T-helper 22 cell (primary cell): ENCODE measurements around the gene NCOA3.
"Not testable (repeated sequence)": the region's sequence is repeated elsewhere in the genome, so short reads cannot be mapped to it uniquely, and the experiment has no call there.

Source experiments
- DNase-seq: peaks from one replicate; pipeline ENCODE4 v3.0.0-alpha.2; 2020; ENCODE audit warnings: low read depth

Gene NCOA3

DNA sequence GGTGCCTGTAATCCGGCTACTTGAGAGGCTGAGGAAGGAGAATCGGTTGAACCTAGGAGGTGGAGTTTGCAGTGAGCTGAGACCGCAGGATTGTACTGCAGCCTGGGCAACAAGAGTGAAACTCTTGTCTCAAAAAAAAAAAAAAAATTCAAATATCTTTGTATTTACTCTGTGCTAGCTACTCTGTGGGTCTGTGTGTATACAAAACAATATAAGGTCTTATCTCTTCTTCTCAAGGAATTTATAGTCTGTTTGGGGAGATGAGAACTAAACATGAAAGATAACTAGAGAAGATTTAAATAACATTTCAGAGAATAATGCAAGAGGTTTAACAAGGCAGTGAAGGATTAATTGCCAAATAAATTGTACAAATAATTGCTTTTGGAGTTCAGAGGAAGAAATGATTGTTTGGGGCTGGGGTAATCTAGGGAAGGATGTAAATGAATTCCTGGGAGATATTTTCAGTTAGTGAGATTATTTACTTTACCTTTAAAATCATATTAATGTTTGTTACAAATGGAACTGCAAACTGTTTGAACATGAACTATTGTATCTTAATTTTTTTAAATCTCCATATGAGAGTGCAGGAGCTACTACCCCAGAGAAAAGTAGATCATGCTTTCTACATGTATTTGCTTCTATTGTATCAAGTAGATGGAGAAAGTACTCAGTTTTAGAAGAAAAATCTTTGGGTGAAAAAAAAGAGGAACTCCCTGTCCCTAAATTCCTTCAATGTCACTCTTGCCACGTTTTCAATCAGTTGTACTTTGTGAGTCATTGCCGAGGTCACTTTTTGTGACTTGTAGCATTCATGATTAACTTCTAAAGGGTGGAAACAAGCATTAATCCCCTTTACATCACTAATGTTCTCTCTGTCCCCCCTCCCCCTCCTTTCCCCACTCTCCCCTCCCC is 39.0 kb downstream of the NCOA3 start:
- DNase-seq: no peak

DNA sequence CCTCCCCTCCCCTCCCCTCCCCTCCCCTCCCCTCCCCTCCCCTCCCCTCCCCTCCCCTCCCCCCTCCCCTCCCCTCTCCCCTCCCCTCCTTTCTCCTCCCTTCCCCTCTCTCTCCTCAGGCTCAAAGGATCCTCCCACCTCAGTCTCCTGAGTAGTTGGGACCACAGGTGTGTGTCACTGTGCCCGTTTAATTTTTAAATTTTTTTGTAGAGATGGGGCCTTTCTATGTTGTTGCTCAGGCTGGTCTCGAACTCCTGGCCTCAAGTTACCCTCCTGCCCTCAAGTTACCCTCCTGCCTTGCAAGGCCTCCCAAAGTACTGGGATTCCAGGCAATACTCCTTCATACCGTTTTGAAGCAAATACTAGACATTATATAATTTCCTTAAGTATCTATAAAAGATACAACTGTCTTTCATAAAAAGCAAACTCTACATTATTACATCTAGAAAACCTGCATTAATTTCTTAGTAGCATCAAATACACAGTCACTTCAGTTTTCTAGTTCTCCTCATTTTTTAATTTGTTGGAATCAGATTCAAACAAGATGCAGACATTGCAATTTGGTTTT is 39.8 kb downstream of the NCOA3 start:
- DNase-seq: no peak

DNA sequence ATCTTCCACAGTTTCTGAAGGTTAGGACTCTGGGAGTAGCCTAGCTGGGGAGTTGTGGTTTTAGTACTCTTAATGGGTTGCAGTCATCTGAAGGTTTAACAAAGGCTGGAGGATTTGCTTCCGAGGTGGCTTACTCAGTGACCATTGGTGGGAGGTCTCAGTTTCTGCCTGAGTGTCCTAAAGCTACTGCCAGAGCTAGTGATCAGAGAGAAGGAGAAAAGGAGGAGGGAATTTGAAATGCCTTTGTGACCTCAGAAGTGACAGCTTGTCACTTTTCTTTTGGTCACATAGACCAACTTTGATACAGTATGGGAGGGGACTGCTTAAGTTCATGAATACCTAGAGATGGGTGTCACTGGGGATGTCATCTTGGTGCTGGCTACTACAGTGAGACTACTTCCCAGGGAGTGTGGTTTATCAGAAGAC is 41.3 kb downstream of the NCOA3 start:
- no peak for DNase-seq

DNA sequence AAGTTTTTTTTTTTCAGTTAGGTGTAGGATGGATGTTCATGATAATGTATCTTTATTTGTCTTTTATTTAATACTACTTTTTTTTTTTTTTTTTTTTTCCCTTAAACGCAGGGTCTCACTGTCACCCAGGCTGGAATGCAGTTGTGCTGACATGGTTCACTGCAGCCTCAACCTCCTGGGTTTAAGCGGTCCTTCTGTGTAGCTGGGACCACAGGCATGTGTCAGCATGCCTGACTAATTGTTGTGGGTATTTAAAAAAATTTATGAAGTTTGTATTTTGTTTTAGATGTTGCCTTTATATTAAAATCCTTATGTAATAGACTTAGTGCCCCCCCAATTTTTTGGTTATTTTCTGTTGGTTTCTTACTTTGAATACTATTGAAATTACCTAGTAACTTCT is 42.6 kb downstream of the NCOA3 start:
- no peak for DNase-seq

DNA sequence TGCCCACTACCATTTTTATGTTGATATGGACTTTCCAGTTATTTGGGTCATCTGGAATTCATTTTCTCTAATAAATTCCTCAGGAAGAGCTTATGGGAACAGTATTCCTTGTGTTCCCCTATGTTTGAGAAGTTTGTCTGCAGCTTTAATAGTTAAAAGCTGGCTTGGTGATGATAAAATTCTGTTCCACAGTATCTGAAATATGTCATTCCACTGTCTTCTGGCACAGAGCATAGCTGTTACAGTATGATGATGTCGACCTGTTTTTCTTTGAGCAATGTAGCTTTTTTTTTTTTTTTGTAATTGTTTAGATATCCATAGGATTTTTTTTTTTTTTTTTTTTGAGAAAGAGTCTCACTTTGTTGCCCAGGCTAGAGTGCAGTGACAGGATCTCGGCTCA is 43.2 kb downstream of the NCOA3 start:
- no peak for DNase-seq

DNA sequence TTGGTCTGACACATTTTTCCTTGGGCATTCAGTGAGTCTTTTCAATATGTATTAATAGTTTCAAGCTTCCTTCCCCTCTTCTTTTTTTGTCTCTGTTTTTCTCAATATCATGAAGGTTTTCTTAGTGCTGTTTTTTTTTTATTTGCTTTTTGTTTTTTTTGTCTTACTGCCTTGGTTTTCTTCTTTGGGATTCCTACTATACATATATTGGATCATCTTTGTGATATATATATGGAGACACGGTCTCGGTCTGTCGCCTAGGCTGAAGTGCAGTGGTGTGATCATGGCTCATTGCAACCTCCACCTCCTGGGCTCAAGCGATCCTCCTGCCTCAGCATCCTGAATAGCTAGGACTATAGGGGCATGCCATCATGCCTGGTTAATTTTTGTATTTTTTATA is 43.8 kb downstream of the NCOA3 start:
- DNase-seq: no peak

DNA sequence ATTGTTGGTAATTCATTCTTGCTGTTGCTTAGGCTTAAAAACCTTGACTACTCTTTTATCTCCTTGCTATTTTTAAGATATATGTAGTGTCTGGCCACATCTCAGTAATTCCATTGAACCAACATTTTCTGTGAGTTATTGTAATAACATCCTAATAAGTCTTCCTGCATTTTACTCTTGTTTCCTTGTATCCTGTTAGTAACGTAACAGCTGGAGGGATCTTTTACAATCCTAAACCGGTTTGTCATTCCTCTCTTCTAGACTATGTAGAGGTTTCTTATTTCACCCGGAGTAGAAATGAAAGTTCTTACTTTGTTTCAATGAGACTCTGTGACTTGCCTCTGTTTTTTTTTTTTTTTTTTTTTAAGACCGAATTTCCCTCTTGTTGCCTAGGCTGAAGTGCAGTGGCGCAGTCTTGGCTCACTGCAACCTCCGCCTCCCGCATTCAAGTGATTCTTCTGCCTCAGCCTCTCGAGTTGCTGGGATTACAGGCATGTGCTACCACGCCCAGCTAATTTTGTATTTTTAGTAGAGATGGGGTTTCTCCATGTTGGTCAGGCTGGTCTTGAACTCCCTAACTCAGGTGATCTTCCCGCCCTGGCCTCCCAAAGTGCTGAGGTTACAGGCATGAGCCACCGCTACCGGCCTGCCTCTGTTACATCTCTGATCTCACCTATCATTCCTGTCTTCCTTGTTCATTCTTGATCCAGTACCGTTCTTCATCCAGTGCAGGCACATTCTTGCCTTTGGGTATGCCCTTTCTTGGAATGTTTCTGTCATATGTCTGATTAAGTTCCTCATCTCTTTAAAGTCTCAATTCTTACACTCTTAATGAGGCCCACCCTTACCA is 44.7 kb downstream of the NCOA3 start:
- no peak for DNase-seq

DNA sequence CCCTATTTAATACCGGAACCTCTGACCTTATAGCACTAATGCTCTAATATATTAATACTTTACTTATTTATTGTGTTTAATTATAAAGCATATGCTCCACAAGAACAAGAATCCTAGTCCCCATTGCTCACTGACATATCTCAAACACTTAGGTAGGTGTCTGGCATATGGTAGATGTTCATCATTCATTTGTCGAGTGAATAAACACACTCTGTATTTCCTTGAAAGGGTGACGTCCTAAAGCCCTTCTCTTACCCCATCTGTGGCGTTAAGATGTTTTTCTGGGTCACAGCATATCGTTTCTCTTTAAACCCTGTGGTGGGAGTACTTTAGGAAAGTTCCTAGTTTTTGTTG is 45.3 kb downstream of the NCOA3 start:
- no peak for DNase-seq

DNA sequence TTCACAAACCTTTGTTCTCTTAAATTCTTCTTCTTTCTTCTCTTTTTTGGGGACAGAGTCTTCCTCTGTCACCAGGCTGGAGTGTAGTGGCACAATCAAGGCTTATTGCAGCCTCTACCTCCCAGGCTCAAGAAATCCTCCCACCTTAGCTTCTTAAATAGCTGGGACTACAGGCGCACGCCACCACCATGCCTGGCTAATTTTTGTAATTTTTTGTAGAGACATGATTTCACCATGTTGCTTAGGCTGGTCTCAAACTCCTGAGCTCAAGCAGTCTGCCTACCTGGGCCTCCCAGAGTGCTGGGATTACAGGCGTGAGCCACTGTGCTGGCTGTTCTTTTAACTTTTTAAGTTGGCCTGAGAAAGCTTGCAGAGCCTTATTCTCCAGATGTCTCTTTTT is 48.0 kb downstream of the NCOA3 start:
- DNase-seq: no peak

DNA sequence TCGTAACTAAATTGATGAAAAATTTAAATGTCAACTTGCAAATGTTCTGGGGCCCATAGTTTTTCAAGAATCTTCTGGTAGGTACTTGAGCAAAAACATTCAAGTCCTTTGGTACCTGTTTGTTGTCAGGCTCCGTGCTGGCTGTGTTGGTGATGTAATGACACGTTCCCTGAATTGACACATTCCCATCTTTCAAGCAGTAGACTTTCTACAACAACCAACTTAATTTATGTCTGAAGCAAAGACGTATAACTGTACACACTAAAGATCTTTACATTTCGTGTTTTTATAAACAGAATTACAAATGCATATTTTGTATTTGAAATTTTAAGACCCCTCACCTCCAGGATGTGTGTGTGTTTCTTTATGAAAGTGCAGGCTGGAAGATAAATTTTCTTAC is 49.5 kb downstream of the NCOA3 start:
- no peak for DNase-seq

DNA sequence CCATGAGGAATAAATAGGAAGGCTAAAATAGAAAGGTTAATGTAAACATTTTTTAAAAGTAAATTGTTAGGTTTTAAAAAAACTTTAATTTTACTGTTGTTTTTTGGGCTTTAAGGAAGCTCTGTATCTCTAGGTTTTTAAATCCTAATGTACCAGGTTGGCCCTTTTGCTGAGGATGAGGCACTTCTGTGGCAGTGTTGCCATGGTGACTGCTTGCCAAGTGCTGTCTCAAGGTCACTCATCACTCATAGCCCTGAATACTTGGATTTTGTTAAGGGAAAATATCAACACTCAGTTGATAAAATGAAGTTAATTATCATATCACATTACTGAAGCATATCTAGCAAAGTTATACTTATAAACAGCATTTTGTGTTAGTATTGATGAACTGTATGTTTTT is 50.2 kb downstream of the NCOA3 start:
- DNase-seq: no peak

DNA sequence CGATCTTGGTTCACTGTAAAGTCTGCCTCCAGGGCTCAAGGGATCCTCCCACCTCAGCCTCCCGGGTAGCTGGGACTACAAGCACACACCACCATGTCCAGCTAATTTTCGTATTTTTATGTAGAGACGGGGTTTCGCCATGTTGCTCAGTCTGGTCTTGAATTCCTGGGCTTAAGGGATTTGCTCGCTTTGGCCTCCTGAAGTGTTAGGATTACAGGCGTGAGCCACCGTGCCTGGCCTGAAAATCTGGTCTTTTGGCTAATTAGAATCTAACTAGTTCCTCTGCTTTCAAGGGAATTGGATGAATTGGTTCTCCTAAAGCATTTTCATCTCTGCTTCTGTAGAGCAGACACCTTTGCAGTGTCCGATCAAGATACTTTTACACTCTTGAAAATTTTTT is 51.3 kb downstream of the NCOA3 start:
- DNase-seq: no peak

DNA sequence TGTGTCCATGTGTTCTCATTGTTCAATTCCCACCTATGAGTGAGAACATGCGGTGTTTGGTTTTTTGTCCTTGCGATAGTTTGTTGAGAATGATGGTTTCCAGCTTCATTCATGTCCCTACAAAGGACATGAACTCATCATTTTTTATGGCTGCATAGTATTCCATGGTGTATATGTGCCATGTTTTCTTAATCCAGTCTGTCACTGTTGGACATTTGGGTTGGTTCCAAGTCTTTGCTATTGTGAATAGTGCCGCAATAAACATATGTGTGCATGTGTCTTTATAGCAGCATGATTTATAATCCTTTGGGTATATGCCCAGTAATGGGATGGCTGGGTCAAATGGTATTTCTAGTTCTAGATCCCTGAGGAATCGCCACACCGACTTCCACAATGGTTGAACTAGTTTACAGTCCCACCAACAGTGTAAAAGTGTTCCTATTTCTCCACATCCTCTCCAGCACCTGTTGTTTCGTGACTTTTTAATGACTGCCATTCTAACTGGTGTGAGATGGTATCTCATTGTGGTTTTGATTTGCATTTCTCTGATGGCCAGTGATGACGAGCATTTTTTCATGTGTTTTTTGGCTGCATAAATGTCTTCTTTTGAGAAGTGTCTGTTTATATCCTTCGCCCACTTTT is 52.0 kb downstream of the NCOA3 start:
- DNase-seq: not testable (repeated sequence)

DNA sequence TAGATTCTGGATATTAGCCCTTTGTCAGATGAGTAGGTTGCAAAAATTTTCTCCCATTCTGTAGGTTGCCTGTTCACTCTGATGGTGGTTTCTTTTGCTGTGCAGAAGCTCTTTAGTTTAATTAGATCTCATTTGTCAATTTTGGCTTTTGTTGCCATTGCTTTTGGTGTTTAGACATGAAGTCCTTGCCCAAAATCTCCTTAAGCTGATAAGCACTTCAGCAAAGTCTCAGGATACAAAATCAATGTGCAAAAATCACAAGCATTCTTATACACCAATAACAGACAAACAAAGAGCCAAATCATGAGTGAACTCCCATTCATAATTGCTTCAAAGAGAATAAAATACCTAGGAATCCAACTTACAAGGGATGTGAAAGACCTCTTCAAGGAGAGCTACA is 52.6 kb downstream of the NCOA3 start:
- not testable (repeated sequence) for DNase-seq

DNA sequence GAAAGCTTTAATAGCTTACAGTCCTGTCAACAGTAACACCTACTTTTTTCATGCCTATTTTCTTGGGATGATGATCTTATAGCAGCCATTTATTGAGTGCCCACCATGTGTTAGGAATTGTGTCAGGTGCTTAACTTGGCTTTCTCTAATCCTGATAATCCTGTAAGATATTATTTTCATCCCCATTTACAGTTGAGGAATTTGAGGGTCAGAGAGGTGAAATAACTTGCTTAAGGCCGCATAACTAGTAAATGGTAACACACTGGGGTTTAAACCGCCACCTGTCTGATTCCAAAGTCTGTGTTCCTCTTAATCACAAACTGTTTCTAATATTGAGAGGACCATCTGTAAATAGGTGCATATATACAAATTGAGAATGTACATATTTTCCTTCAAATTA is 55.5 kb downstream of the NCOA3 start:
- no peak for DNase-seq

DNA sequence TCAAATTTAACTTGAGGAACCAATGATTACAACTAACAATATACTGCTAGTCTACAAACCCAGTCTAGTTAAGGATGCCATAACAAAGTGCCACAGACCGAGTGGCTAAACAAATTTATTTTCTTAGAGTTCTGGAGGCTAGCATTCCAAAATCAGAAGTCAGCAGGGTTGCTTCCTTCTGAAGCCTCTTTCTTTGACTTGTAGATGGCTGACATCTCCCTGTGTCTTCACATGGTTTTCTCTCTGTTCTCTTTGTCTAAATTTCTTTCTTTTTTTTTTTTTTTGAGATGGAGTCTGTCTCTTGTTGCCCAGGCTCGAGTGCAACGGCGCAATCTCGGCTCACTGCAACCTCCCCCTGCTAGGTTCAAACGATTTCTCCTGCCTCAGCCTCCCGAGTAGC is 56.1 kb downstream of the NCOA3 start:
- DNase-seq: no peak

DNA sequence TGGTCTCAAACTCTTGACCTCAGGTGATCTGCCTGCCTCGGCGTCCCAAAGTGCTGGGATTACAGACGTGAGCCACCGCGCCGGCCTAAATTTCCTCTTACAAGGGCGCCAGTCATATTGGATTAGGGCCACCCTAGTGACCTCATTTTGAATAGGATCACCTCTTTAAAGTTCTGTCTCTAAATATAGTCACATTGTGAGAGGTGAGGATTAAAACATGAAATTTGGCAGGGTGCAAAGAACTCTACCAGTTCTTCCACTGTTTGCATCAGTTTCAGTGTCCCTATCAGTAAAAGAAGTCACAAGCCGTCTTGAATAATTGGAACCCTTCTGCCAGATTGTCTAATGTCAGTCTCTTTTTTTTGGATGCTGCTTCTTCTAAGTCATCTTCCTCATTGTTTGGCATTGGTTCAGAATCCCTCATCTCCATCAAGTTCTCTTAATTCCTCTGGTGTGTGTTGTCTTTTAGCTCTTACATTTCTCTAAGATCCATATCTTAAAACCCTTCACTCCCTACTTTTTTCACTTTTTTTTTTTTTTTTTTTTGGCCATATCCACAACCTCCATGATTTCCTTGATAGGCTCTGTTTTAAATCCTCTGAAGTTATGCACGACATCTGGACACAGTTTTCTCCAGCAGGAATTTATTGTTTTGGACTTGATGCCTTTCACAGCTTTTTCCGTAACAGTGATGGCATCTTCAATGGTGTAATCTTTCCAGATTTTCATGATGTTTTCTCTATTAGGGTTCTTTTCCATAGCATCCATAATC is 56.8 kb downstream of the NCOA3 start:
- DNase-seq: no peak

DNA sequence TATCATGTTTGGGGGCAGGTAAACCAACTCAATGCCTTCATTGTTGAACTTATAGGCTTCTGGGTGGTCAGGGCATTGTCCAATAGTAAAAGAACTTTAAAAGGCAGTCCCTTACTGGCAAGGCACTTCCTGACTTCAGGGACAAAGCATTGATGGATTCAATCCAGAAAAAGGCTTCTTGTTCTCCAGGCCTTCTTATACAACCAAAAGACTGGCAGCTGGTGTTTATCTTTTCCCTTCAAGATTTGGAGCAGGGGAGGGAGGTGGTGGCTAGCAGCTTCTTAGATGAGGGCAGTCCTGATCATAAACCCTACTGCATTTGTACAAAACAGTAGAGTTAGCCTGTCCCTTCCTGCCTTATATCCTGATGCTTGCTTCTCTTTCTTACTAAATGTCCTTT is 57.5 kb downstream of the NCOA3 start:
- no peak for DNase-seq

DNA sequence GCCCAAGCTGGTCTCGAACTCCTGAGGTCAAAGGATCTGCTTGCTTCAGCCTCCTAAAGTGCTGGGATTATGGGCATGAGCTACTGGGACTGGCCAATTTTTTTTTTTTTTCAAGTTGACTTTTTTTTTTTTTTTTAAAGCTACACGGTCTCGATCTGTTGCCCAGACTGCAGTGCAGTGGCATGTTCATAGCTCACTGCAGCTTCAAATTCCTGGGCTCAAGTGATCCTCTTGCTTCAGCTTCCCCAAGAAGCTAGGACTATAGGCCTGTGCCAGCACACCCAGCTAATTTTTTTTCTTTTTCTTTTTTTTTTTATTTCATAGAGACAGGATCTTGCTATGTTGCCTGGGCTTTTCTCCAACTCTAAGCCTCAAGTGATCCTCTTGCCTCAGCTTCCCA is 59.5 kb downstream of the NCOA3 start:
- no peak for DNase-seq

DNA sequence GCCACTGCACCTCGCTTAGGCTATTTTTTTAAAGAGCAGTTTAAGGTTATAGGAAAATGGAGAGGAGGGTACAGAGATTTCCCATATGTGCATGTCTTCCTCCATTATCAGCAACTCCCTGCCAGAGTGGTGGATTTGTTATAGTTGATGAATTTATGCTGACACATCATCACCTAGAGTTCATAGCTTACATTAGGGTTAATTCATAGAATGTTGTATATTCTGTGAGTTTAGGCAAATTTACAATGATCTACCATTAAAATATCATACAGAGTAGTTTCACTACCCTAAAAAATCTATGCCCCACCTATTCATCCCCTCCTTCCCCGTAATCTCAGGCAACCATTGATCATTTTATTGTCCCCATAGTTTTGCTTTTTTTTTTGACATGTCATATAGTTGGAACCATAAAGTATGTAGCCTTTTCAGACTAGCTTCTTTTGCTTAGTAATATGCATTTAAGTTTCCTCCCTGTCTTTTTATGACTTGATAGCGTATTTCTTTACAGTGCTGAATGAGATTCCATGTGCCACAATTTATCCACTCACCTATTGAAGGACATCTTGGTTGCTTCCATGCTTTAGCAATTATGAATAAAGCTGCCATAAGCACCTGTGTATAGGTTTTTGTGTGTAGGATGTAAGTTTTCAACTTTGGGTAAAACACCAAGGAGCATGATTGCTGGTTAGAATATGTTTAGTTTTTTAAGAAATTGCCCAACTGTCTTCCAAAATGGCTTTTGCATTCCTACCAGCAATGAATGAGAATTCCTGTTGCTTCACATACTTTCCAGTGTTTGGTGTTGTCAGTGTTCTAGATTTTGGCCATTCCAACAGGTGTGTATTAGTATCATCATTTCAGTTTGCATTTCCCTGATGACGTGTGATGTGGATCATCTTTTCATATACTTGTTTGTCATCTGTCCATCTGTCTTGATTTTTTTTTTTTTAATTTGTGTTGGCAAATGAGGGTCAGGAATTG is 60.2 kb downstream of the NCOA3 start:
- no peak for DNase-seq

DNA sequence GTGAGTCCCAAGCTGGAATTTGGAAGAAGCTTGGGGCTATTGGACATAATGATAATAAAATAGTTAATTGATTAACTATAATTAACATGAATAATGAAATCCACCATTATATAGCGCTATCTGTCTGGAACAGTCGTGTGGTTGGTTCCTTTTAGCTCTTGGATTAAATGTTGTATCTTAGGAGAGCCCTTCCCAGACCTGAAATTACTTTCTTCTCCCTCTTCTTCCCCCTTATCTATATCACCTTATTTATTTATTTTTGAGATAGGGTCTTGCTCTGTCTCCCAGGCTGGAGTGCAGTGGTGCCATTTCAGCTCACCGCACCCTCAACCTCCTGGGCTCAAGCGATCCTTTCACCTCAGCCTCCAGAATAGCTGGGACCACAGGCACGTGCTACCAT is 64.6 kb downstream of the NCOA3 start:
- no peak for DNase-seq
